GM12891 (cell line): ENCODE results near the gene KDM3B.
A peak's percentile ranks its signal among the peaks of the same experiment; 100 is the strongest.

Source experiments
- DNase-seq: peaks from one replicate; pipeline ENCODE4 v3.0.0; 2011; ENCODE audit warnings: low spot score; ENCODE audit not compliant: insufficient read length
- FAIRE-seq: peaks from 2 replicates; lab custom pipeline; 2011; peaks lifted over from hg19 to GRCh38; lab: Jason Lieb, UNC
- PAX5 ChIP-seq: IDR thresholded peaks from 2 replicates; pipeline ENCODE4 v1.6.1; 2011; ENCODE audit warnings: low read length, moderate library complexity, mild to moderate bottlenecking; ENCODE audit not compliant: insufficient read depth, severe bottlenecking
- POLR2A ChIP-seq: IDR thresholded peaks from 2 replicates; pipeline ENCODE4 v1.6.1; 2011; ENCODE audit warnings: low read depth, low read length, control low read depth
- POLR2AphosphoS5 ChIP-seq: IDR thresholded peaks from 2 replicates; pipeline ENCODE4 v1.6.1; 2011; ENCODE audit warnings: low read depth, low read length, control low read depth
- POU2F2 ChIP-seq: IDR thresholded peaks from 2 replicates; pipeline ENCODE4 v1.6.1; 2011; ENCODE audit warnings: low read depth, mild to moderate bottlenecking, control low read depth, low read length, moderate library complexity
- SPI1 ChIP-seq: IDR thresholded peaks from 2 replicates; pipeline ENCODE4 v1.6.1; 2011; ENCODE audit warnings: low read depth, low read length, control low read depth
- TAF1 ChIP-seq: IDR thresholded peaks from 2 replicates; pipeline ENCODE4 v1.6.1; 2011; ENCODE audit warnings: low read depth, low read length, control low read depth

KDM3B gene

GRCh38 chr5:138439477-138440158 lies 87.1 kb downstream of the KDM3B start:
- FAIRE-seq: peak; percentile 52
- DNase-seq: no peak
- TF ChIP-seq SPI1 (no peak), POU2F2 (no peak), TAF1 (no peak), POLR2AphosphoS5 (no peak), PAX5 (no peak), POLR2A (no peak)

GRCh38 chr5:138440159-138441073 lies 87.9 kb downstream of the KDM3B start:
- TF ChIP-seq POU2F2 (no peak), POLR2AphosphoS5 (no peak), POLR2A (no peak), TAF1 (no peak), PAX5 (no peak), SPI1 (no peak)
- FAIRE-seq (no peak), DNase-seq (no peak)

GRCh38 chr5:138441221-138441620 lies 88.7 kb downstream of the KDM3B start:
- TF ChIP-seq SPI1: no peak
- DNase-seq (no peak), FAIRE-seq (no peak)

- TF ChIP-seq PAX5: no peak
- no peak for TF ChIP-seq SPI1
- TF ChIP-seq POLR2AphosphoS5: no peak
- TF ChIP-seq TAF1: no peak
- TF ChIP-seq POU2F2: no peak
- no peak for TF ChIP-seq POLR2A
- no peak for DNase-seq
- FAIRE-seq: no peak
These were observed 91.7 kb downstream of the KDM3B start for GRCh38 chr5:138444078-138444773.

GRCh38 chr5:138444774-138445546 lies 92.5 kb downstream of the KDM3B start:
- FAIRE-seq (no peak), DNase-seq (no peak)
- no peak for TF ChIP-seq POLR2AphosphoS5
- no peak for TF ChIP-seq TAF1
- no peak for TF ChIP-seq PAX5
- TF ChIP-seq POU2F2: no peak
- no peak for TF ChIP-seq POLR2A

- FAIRE-seq: no peak
- DNase-seq: no peak
- TF ChIP-seq TAF1 (no peak), POLR2A (no peak), SPI1 (no peak), POLR2AphosphoS5 (no peak), POU2F2 (no peak), PAX5 (no peak)
These were observed 93.2 kb downstream of the KDM3B start for GRCh38 chr5:138445547-138446271.

- TF ChIP-seq TAF1 (no peak), SPI1 (no peak), PAX5 (no peak), POLR2A (no peak), POLR2AphosphoS5 (no peak), POU2F2 (no peak)
- no peak for FAIRE-seq
These were observed 95.6 kb downstream of the KDM3B start for GRCh38 chr5:138448070-138448469.

GRCh38 chr5:138448481-138449398 lies 96.3 kb downstream of the KDM3B start:
- no peak for FAIRE-seq
- no peak for TF ChIP-seq TAF1
- no peak for TF ChIP-seq SPI1
- no peak for TF ChIP-seq POU2F2
- TF ChIP-seq PAX5: no peak
- TF ChIP-seq POLR2AphosphoS5: no peak
- no peak for TF ChIP-seq POLR2A
- DNase-seq: no peak

More at GRCh38 chr5:138448070-138448469, 95.6 kb downstream of the KDM3B start:
- no peak for DNase-seq
